ENCODE measurements around the gene BSDC1. TPM values are rescaled to one million over a fixed set of nuclear protein-coding genes. Genes with fewer than 3 reads are reported as not detected.

Gene BSDC1
- total and polyA plus RNA-seq, 2 donors (not counting 1 experiment from before 2014, with no cell fraction given), result 42.4 to 55.5 TPM

- no peak for DNase-seq (ENCODE audit: low read depth in 2 of 2)
- Histone ChIP-seq H2AFZ (ENCODE audit: low read length) (no peak overlapping the region), H3K4me2 (ENCODE audit: extremely low read depth, insufficient read depth, low read length) (no peak overlapping the region), H3K36me3 (ENCODE audit: control insufficient read depth, insufficient read depth, low read length) (peaks cover 15% of the 10 kb centered on the region), H3K9me3 (ENCODE audit: control insufficient read depth, insufficient read depth, low read depth, low read length) (no peaks in the 10 kb centered on the region), H3K4me3 (replicated peaks in 1 of 4; ENCODE audit: control extremely low read depth in 1 of 4, insufficient read depth in 1 of 4, low read depth in 3 of 4, low read length in 4 of 4) (no peak overlapping the region), H3K79me2 (ENCODE audit: control insufficient read depth, insufficient read depth, low read length) (no peaks in the 10 kb centered on the region), H3K27me3 (ENCODE audit: control insufficient read depth, insufficient read depth, low read length) (no peaks in the 10 kb centered on the region), H3K9ac (ENCODE audit: insufficient read depth, low read length) (no peak overlapping the region), H3K4me1 (ENCODE audit: control insufficient read depth, extremely low read depth, insufficient read depth, low read length) (no peaks in the 10 kb centered on the region), H3K27ac (ENCODE audit: insufficient read depth, low read length) (no peak overlapping the region), H4K20me1 (ENCODE audit: control insufficient read depth, extremely low read depth, insufficient read depth, low read length) (no peaks in the 10 kb centered on the region)
- TF ChIP-seq CTCF (conservative IDR thresholded peaks at IDR 0.05 in 1 of 2, IDR thresholded peaks at IDR 0.05 in 1 of 2; ENCODE audit: low read depth in 1 of 2, low read length in 2 of 2), result no peak
- no peak for TF ChIP-seq EZH2 (IDR thresholded peaks at IDR 0.05; ENCODE audit: low read length, missing control alignments)
These were observed 18.0 kb downstream of the BSDC1 start for GRCh38 chr1:32376199-32376598.

GRCh38 chr1:32373996-32374592, 20.1 kb downstream of the BSDC1 start:
- Histone ChIP-seq H3K36me3 (ENCODE audit: control insufficient read depth, insufficient read depth, low read length) (peaks cover 15% of the 10 kb centered on the region), H3K9ac (ENCODE audit: insufficient read depth, low read length) (no peak overlapping the region), H3K27ac (ENCODE audit: insufficient read depth, low read length) (no peak overlapping the region)

GRCh38 chr1:32372149-32372756, 22.0 kb downstream of the BSDC1 start:
- H3K36me3 ChIP-seq (ENCODE audit: control insufficient read depth, insufficient read depth, low read length), result peaks cover 6% of the 10 kb centered on the region
- H3K9ac ChIP-seq (ENCODE audit: insufficient read depth, low read length), result no peak overlapping the region
- no peak overlapping the region for H3K4me3 ChIP-seq (replicated peaks in 1 of 4; ENCODE audit: control extremely low read depth in 1 of 4, insufficient read depth in 1 of 4, low read depth in 3 of 4, low read length in 4 of 4)
- TF ChIP-seq CTCF (conservative IDR thresholded peaks at IDR 0.05 in 1 of 2, IDR thresholded peaks at IDR 0.05 in 1 of 2; ENCODE audit: low read depth in 1 of 2, low read length in 2 of 2) (no peak), EZH2 (IDR thresholded peaks at IDR 0.05; ENCODE audit: low read length, missing control alignments) (no peak)
- no peak overlapping the region for H3K4me2 ChIP-seq (ENCODE audit: extremely low read depth, insufficient read depth, low read length)
- DNase-seq (ENCODE audit: low read depth in 2 of 2), result no peak
- no peaks in the 10 kb centered on the region for H3K27me3 ChIP-seq (ENCODE audit: control insufficient read depth, insufficient read depth, low read length)
- no peak overlapping the region for H3K27ac ChIP-seq (ENCODE audit: insufficient read depth, low read length)
- no peak overlapping the region for H2AFZ ChIP-seq (ENCODE audit: low read length)
- no peaks in the 10 kb centered on the region for H3K79me2 ChIP-seq (ENCODE audit: control insufficient read depth, insufficient read depth, low read length)
- no peaks in the 10 kb centered on the region for H3K9me3 ChIP-seq (ENCODE audit: control insufficient read depth, insufficient read depth, low read depth, low read length)
- no peaks in the 10 kb centered on the region for H3K4me1 ChIP-seq (ENCODE audit: control insufficient read depth, extremely low read depth, insufficient read depth, low read length)
- H4K20me1 ChIP-seq (ENCODE audit: control insufficient read depth, extremely low read depth, insufficient read depth, low read length), result no peaks in the 10 kb centered on the region

More at GRCh38 chr1:32373996-32374592, 20.1 kb downstream of the BSDC1 start:
- Histone ChIP-seq H3K4me3 (replicated peaks in 1 of 4; ENCODE audit: control extremely low read depth in 1 of 4, insufficient read depth in 1 of 4, low read depth in 3 of 4, low read length in 4 of 4) (no peak overlapping the region), H3K4me1 (ENCODE audit: control insufficient read depth, extremely low read depth, insufficient read depth, low read length) (no peaks in the 10 kb centered on the region), H3K79me2 (ENCODE audit: control insufficient read depth, insufficient read depth, low read length) (no peaks in the 10 kb centered on the region), H3K9me3 (ENCODE audit: control insufficient read depth, insufficient read depth, low read depth, low read length) (no peaks in the 10 kb centered on the region), H3K27me3 (ENCODE audit: control insufficient read depth, insufficient read depth, low read length) (no peaks in the 10 kb centered on the region), H2AFZ (ENCODE audit: low read length) (no peak overlapping the region), H4K20me1 (ENCODE audit: control insufficient read depth, extremely low read depth, insufficient read depth, low read length) (no peaks in the 10 kb centered on the region), H3K4me2 (ENCODE audit: extremely low read depth, insufficient read depth, low read length) (no peak overlapping the region)
- no peak for DNase-seq (ENCODE audit: low read depth in 2 of 2)
- TF ChIP-seq CTCF (conservative IDR thresholded peaks at IDR 0.05 in 1 of 2, IDR thresholded peaks at IDR 0.05 in 1 of 2; ENCODE audit: low read depth in 1 of 2, low read length in 2 of 2), result no peak
- TF ChIP-seq EZH2 (IDR thresholded peaks at IDR 0.05; ENCODE audit: low read length, missing control alignments), result no peak

Data from fibroblast of lung (primary cell).